ENCODE data around the gene MBNL2. TPM values are rescaled to one million over a fixed set of nuclear protein-coding genes. Genes with fewer than 3 reads are reported as not detected.
A peak's percentile ranks its signal among the peaks of the same experiment; 100 is the strongest.

The MBNL2 gene
- total and polyA plus RNA-seq, 2 experiments from 2014 or later = 0.55 to 3.2 TPM

- Mint-ChIP-seq H3K27me3 (ENCODE audit: insufficient read depth, low read depth, poor library complexity) (no peaks in the 10 kb centered on the region), H3K9me3 (no peaks in the 10 kb centered on the region; the same call in 2 of the 3 replicates), H3K36me3 (ENCODE audit: low read depth) (no peaks in the 10 kb centered on the region), H3K4me1 (no peaks in the 10 kb centered on the region), H3K27ac (no peak overlapping the region), H3K4me3 (no peak overlapping the region)
- H4K20me1 ChIP-seq (replicated peaks; ENCODE audit: insufficient read depth) = no peaks in the 10 kb centered on the region
- no peak overlapping the region for H3K4me3 ChIP-seq
- H3K9me2 ChIP-seq (ENCODE audit: insufficient read depth) = peaks cover 7% of the 10 kb centered on the region
- no peak overlapping the region for H3K4me2 ChIP-seq
- ATAC-seq (no peak), DNase-seq (ENCODE audit: low spot score) (no peak)
- H3K27ac ChIP-seq (ENCODE audit: low read depth) = no peak overlapping the region
- peaks cover 4% of the 10 kb centered on the region; the same call in 1 of the 2 replicates for H3K4me1 ChIP-seq (ENCODE audit: insufficient read depth)
- no peaks in the 10 kb centered on the region for H3F3A ChIP-seq (replicated peaks; ENCODE audit: low read depth)
- TF ChIP-seq ETS1 (IDR thresholded peaks at IDR 0.05) (no peak), POLR2AphosphoS5 (IDR thresholded peaks at IDR 0.05; ENCODE audit: low read depth) (no peak), CREB1 (CRISPR knock-in tag; IDR thresholded peaks at IDR 0.05; ENCODE audit: low read depth) (no peak)
- no peaks in the 10 kb centered on the region for H3K27me3 ChIP-seq (ENCODE audit: insufficient read depth)
- H3K36me3 ChIP-seq (ENCODE audit: insufficient read depth) = no peaks in the 10 kb centered on the region
- H3K79me2 ChIP-seq (replicated peaks; ENCODE audit: insufficient read depth) = no peaks in the 10 kb centered on the region
- no peak overlapping the region for H2AFZ ChIP-seq
These were observed 166.2 kb downstream of the MBNL2 start for GRCh38 chr13:97388373-97388772.

GRCh38 chr13:97390941-97391600, 168.9 kb downstream of the MBNL2 start:
- no peak overlapping the region for H2AFZ ChIP-seq
- no peak overlapping the region for H3K4me3 Mint-ChIP-seq
- ATAC-seq (no peak), DNase-seq (ENCODE audit: low spot score) (no peak)
- no peaks in the 10 kb centered on the region for H3K36me3 ChIP-seq (ENCODE audit: insufficient read depth)
- H3K27me3 Mint-ChIP-seq (ENCODE audit: insufficient read depth, low read depth, poor library complexity) = no peaks in the 10 kb centered on the region
- no peaks in the 10 kb centered on the region for H4K20me1 ChIP-seq (replicated peaks; ENCODE audit: insufficient read depth)
- no peak overlapping the region for H3K4me2 ChIP-seq
- H3K27me3 ChIP-seq (ENCODE audit: insufficient read depth) = no peaks in the 10 kb centered on the region
- H3K27ac ChIP-seq (ENCODE audit: low read depth) = no peak overlapping the region
- H3K4me3 ChIP-seq = no peak overlapping the region
- no peaks in the 10 kb centered on the region for H3K4me1 Mint-ChIP-seq
- H3K9me2 ChIP-seq (ENCODE audit: insufficient read depth) = peaks cover 4% of the 10 kb centered on the region
- no peaks in the 10 kb centered on the region for H3K79me2 ChIP-seq (replicated peaks; ENCODE audit: insufficient read depth)
- no peaks in the 10 kb centered on the region for H3F3A ChIP-seq (replicated peaks; ENCODE audit: low read depth)
- 0 out of 2 replicates have a peak overlapping the region, but pooled peaks have one; percentile 59 for H3K27ac Mint-ChIP-seq
- H3K36me3 Mint-ChIP-seq (ENCODE audit: low read depth) = no peaks in the 10 kb centered on the region
- H3K4me1 ChIP-seq (ENCODE audit: insufficient read depth) = peaks cover 4% of the 10 kb centered on the region; the same call in 1 of the 2 replicates
- no peak for TF ChIP-seq ZNF462 (CRISPR knock-in tag; IDR thresholded peaks at IDR 0.05)
- no peak for TF ChIP-seq EZH2phosphoT487 (IDR thresholded peaks at IDR 0.05; ENCODE audit: unreplicated experiment)
- TF ChIP-seq ETS1 (IDR thresholded peaks at IDR 0.05) = no peak
- no peak for TF ChIP-seq ZNF331 (CRISPR knock-in tag; IDR thresholded peaks at IDR 0.05; ENCODE audit: low read depth)
- no peak for TF ChIP-seq ZNF114 (CRISPR knock-in tag; IDR thresholded peaks at IDR 0.05)
- no peak for TF ChIP-seq JUNB (IDR thresholded peaks at IDR 0.05; ENCODE audit: unreplicated experiment)
- no peaks in the 10 kb centered on the region; the same call in 2 of the 3 replicates for H3K9me3 Mint-ChIP-seq
